Stimulated activated naive B cell treated with anti-CD40 and anti-IgM and Interleukin-4, amounts not matched to agents 10 μg/mL and 1 μg/mL and 100 μg/mL, for 72 hours (primary cell): Measurements from ENCODE around the gene IFNGR2.
"Not testable (repeated sequence)": the region's sequence is repeated elsewhere in the genome, so short reads cannot be mapped to it uniquely, and the experiment has no call there.

Experiments used
- ATAC-seq, 2 donors: fragments of 150-1000 bp; cut with Tn5 transposase; replicated peaks; 2 replicates each; pipeline ENCODE4 v1.10.0; 2021; ENCODE audit warnings: moderate library complexity in 1 of 2
- DNase-seq: peaks from one replicate; pipeline ENCODE4 v3.0.0; 2021
- H3K27ac Mint-ChIP-seq: one replicate; pipeline ENCODE4 v1.8.0; 2022; ENCODE audit warnings: mild to moderate bottlenecking, mixed read lengths
- H3K27me3 Mint-ChIP-seq, 2 donors: one replicate each; pipeline ENCODE4 v1.8.0; 2022; ENCODE audit warnings: mixed read lengths in 2 of 2
- H3K36me3 Mint-ChIP-seq, 2 donors: one replicate each; pipeline ENCODE4 v1.8.0; 2022; ENCODE audit warnings: mixed read lengths in 2 of 2, mild to moderate bottlenecking in 1 of 2
- H3K4me1 Mint-ChIP-seq, 2 donors: one replicate each; pipeline ENCODE4 v1.8.0; 2022; ENCODE audit warnings: mixed read lengths in 2 of 2, mild to moderate bottlenecking in 1 of 2
- H3K4me3 Mint-ChIP-seq, 2 donors: one replicate each; pipeline ENCODE4 v1.8.0; 2022; ENCODE audit warnings: mild to moderate bottlenecking in 2 of 2, mixed read lengths in 2 of 2, moderate library complexity in 1 of 2
- H3K9me3 Mint-ChIP-seq, 2 donors: one replicate each; pipeline ENCODE4 v1.8.0; 2022; ENCODE audit warnings: mixed read lengths in 2 of 2, mild to moderate bottlenecking in 1 of 2

Gene IFNGR2

GRCh38 chr21:33398361-33398760, 4.9 kb upstream of the IFNGR2 start:
- Mint-ChIP-seq H3K27ac (peak overlapping the region; percentile 9), H3K27me3 (no peaks in the 10 kb centered on the region), H3K36me3 (peaks cover 0 to 3% of the 10 kb centered on the region in 2 donors), H3K4me3 (no peak overlapping the region), H3K4me1 (peaks cover 45 to 73% of the 10 kb centered on the region in 2 donors), H3K9me3 (peaks cover 2 to 4% of the 10 kb centered on the region in 2 donors)
- no peak for DNase-seq
- no peak for ATAC-seq

- H3K4me3 Mint-ChIP-seq, result no peak overlapping the region
- H3K27me3 Mint-ChIP-seq, result no peaks in the 10 kb centered on the region
- H3K27ac Mint-ChIP-seq, result no peak overlapping the region
- DNase-seq, result no peak
- peaks cover 16 to 20% of the 10 kb centered on the region in 2 donors for H3K36me3 Mint-ChIP-seq
- ATAC-seq, result no peak
- H3K9me3 Mint-ChIP-seq, result peaks cover 2 to 4% of the 10 kb centered on the region in 2 donors
- peaks cover 42 to 71% of the 10 kb centered on the region in 2 donors for H3K4me1 Mint-ChIP-seq
Observed at GRCh38 chr21:33401630-33401992, 1.6 kb upstream of the IFNGR2 start.

GRCh38 chr21:33402001-33402979, 923 bp upstream of the IFNGR2 start:
- peak; percentile 20 for DNase-seq
- Mint-ChIP-seq H3K4me3 (peak overlapping the region; percentile 76 to 80), H3K27ac (peak overlapping the region; percentile 92), H3K4me1 (peaks cover 49 to 78% of the 10 kb centered on the region in 2 donors), H3K9me3 (peaks cover 2 to 4% of the 10 kb centered on the region in 2 donors), H3K27me3 (no peaks in the 10 kb centered on the region), H3K36me3 (peaks cover 19 to 27% of the 10 kb centered on the region in 2 donors)
- peak; percentile 34 to 49 for ATAC-seq

- DNase-seq (peak; percentile 46), ATAC-seq (peak; percentile 56 to 60)
- Mint-ChIP-seq H3K27ac (peak overlapping the region; percentile 99), H3K4me1 (peaks cover 44 to 80% of the 10 kb centered on the region in 2 donors), H3K27me3 (no peaks in the 10 kb centered on the region), H3K36me3 (peaks cover 28 to 36% of the 10 kb centered on the region in 2 donors), H3K9me3 (peaks cover 2 to 4% of the 10 kb centered on the region in 2 donors), H3K4me3 (peak overlapping the region; percentile 99 to 100)
Observed at GRCh38 chr21:33403786-33404585, 773 bp downstream of the IFNGR2 start.

GRCh38 chr21:33406493-33406892, 3.3 kb downstream of the IFNGR2 start:
- Mint-ChIP-seq H3K4me1 (peaks cover 45 to 81% of the 10 kb centered on the region in 2 donors), H3K27me3 (no peaks in the 10 kb centered on the region), H3K27ac (peak overlapping the region; percentile 74), H3K36me3 (peaks cover 41 to 49% of the 10 kb centered on the region in 2 donors), H3K4me3 (peak overlapping the region; percentile 37 to 41), H3K9me3 (no peaks in the 10 kb centered on the region)
- ATAC-seq, result no peak
- DNase-seq, result no peak

- Mint-ChIP-seq H3K4me1 (peaks cover 47 to 85% of the 10 kb centered on the region in 2 donors), H3K36me3 (peaks cover 47 to 63% of the 10 kb centered on the region in 2 donors), H3K9me3 (no peaks in the 10 kb centered on the region), H3K4me3 (peak overlapping the region in 1 of 2 donors; percentile 8), H3K27ac (peak overlapping the region; percentile 87), H3K27me3 (no peaks in the 10 kb centered on the region)
- DNase-seq (no peak), ATAC-seq (no peak)
Observed at GRCh38 chr21:33411949-33412430, 8.8 kb downstream of the IFNGR2 start.

- DNase-seq, H3K9me3 Mint-ChIP-seq, ATAC-seq, H3K27me3 Mint-ChIP-seq: not testable (repeated sequence)
- Mint-ChIP-seq H3K4me3 (peak overlapping the region in 1 of 2 donors; percentile 79), H3K27ac (peak overlapping the region; percentile 93), H3K4me1 (peaks cover 43 to 80% of the 10 kb centered on the region in 2 donors), H3K36me3 (peaks cover 46 to 61% of the 10 kb centered on the region in 2 donors)
Observed at GRCh38 chr21:33412439-33412831, 9.2 kb downstream of the IFNGR2 start.

GRCh38 chr21:33412832-33413519, 9.8 kb downstream of the IFNGR2 start:
- peaks cover 49 to 64% of the 10 kb centered on the region in 2 donors for H3K36me3 Mint-ChIP-seq
- ATAC-seq (peak; percentile 88 to 93), DNase-seq (peak; percentile 28)
- H3K27me3 Mint-ChIP-seq, result no peaks in the 10 kb centered on the region
- H3K9me3 Mint-ChIP-seq, result no peaks in the 10 kb centered on the region
- peaks cover 43 to 78% of the 10 kb centered on the region in 2 donors for H3K4me1 Mint-ChIP-seq
- peak overlapping the region; percentile 69 to 79 for H3K4me3 Mint-ChIP-seq
- peak overlapping the region; percentile 93 for H3K27ac Mint-ChIP-seq

- Mint-ChIP-seq H3K9me3 (no peaks in the 10 kb centered on the region), H3K27ac (peak overlapping the region; percentile 56), H3K4me3 (no peak overlapping the region), H3K36me3 (peaks cover 43 to 63% of the 10 kb centered on the region in 2 donors), H3K27me3 (no peaks in the 10 kb centered on the region), H3K4me1 (peaks cover 38 to 68% of the 10 kb centered on the region in 2 donors)
- ATAC-seq (no peak), DNase-seq (no peak)
Observed at GRCh38 chr21:33414068-33414467, 10.9 kb downstream of the IFNGR2 start.

GRCh38 chr21:33414926-33415325, 11.7 kb downstream of the IFNGR2 start:
- Mint-ChIP-seq H3K27ac (peak overlapping the region; percentile 87), H3K9me3 (no peaks in the 10 kb centered on the region), H3K4me1 (peaks cover 35 to 67% of the 10 kb centered on the region in 2 donors), H3K27me3 (no peaks in the 10 kb centered on the region), H3K36me3 (peaks cover 43 to 65% of the 10 kb centered on the region in 2 donors), H3K4me3 (peak overlapping the region; percentile 21 to 31)
- no peak for ATAC-seq
- no peak for DNase-seq

- Mint-ChIP-seq H3K36me3 (peaks cover 38 to 61% of the 10 kb centered on the region in 2 donors), H3K9me3 (no peaks in the 10 kb centered on the region), H3K4me3 (no peak overlapping the region), H3K4me1 (peaks cover 18 to 31% of the 10 kb centered on the region in 2 donors), H3K27me3 (no peaks in the 10 kb centered on the region), H3K27ac (no peak overlapping the region)
- DNase-seq (no peak), ATAC-seq (no peak)
Observed at GRCh38 chr21:33418691-33419090, 15.5 kb downstream of the IFNGR2 start.

GRCh38 chr21:33419538-33420123, 16.4 kb downstream of the IFNGR2 start:
- no peak for DNase-seq

GRCh38 chr21:33421713-33422393, 18.6 kb downstream of the IFNGR2 start:
- peaks cover 9 to 11% of the 10 kb centered on the region in 2 donors for H3K4me1 Mint-ChIP-seq
- H3K4me3 Mint-ChIP-seq, result no peak overlapping the region
- peak overlapping the region; percentile 14 for H3K27ac Mint-ChIP-seq
- H3K9me3 Mint-ChIP-seq, result no peaks in the 10 kb centered on the region
- no peak for ATAC-seq
- DNase-seq, result no peak
- H3K27me3 Mint-ChIP-seq, result no peaks in the 10 kb centered on the region
- H3K36me3 Mint-ChIP-seq, result peaks cover 47 to 57% of the 10 kb centered on the region in 2 donors

More at GRCh38 chr21:33419538-33420123, 16.4 kb downstream of the IFNGR2 start:
- peaks cover 45 to 65% of the 10 kb centered on the region in 2 donors for H3K36me3 Mint-ChIP-seq
- H3K4me3 Mint-ChIP-seq, result no peak overlapping the region
- ATAC-seq, result no peak
- H3K4me1 Mint-ChIP-seq, result peaks cover 17 to 23% of the 10 kb centered on the region in 2 donors
- no peaks in the 10 kb centered on the region for H3K27me3 Mint-ChIP-seq
- no peaks in the 10 kb centered on the region for H3K9me3 Mint-ChIP-seq
- peak overlapping the region; percentile 63 for H3K27ac Mint-ChIP-seq
